ENCODE data around the gene ACAT1. TPM values are rescaled to one million over a fixed set of nuclear protein-coding genes. Genes with fewer than 3 reads are reported as not detected.
A peak's percentile ranks its signal among the peaks of the same experiment; 100 is the strongest.

Gene ACAT1
- total RNA-seq, 1 donor from 2014 or later, result 404 TPM

GRCh38 chr11:108135845-108136544 is 14.6 kb downstream of the ACAT1 start:
- peak overlapping the region; percentile 13 for H3K27ac ChIP-seq (replicated peaks)
- peaks cover 82% of the 10 kb centered on the region for H3K36me3 ChIP-seq

GRCh38 chr11:108137212-108137611 is 15.8 kb downstream of the ACAT1 start:
- intact Hi-C loops (cut with micrococcal nuclease), result no loop called here
- no peak for TF ChIP-seq CTCF (IDR thresholded peaks at IDR 0.05; ENCODE audit: borderline replicate concordance)
- Histone ChIP-seq H3K36me3 (peaks cover 89% of the 10 kb centered on the region), H3K4me3 (no peak overlapping the region), H3K27ac (replicated peaks) (no peak overlapping the region), H3K27me3 (ENCODE audit: low read depth) (no peaks in the 10 kb centered on the region), H3K4me1 (peaks cover 21% of the 10 kb centered on the region), H3K9me3 (replicated peaks) (no peaks in the 10 kb centered on the region)
- DNase-seq, result no peak

More at GRCh38 chr11:108135845-108136544, 14.6 kb downstream of the ACAT1 start:
- Histone ChIP-seq H3K9me3 (replicated peaks) (no peaks in the 10 kb centered on the region), H3K4me3 (no peak overlapping the region), H3K4me1 (peaks cover 33% of the 10 kb centered on the region), H3K27me3 (ENCODE audit: low read depth) (no peaks in the 10 kb centered on the region)
- intact Hi-C loops (cut with micrococcal nuclease), result no loop called here
- no peak for TF ChIP-seq CTCF (IDR thresholded peaks at IDR 0.05; ENCODE audit: borderline replicate concordance)
- no peak for DNase-seq

GRCh38 chr11:108142304-108142703 is 20.9 kb downstream of the ACAT1 start:
- no peak overlapping the region for H3K27ac ChIP-seq (replicated peaks)
- TF ChIP-seq CTCF (IDR thresholded peaks at IDR 0.05; ENCODE audit: borderline replicate concordance), result no peak
- H3K4me1 ChIP-seq, result peaks cover 5% of the 10 kb centered on the region
- H3K36me3 ChIP-seq, result peaks cover 93% of the 10 kb centered on the region
- H3K9me3 ChIP-seq (replicated peaks), result no peaks in the 10 kb centered on the region
- H3K27me3 ChIP-seq (ENCODE audit: low read depth), result no peaks in the 10 kb centered on the region
- no peak for DNase-seq
- H3K4me3 ChIP-seq, result no peak overlapping the region
- intact Hi-C loops (cut with micrococcal nuclease), result no loop called here

- intact Hi-C loops (cut with micrococcal nuclease), result no loop called here
- Histone ChIP-seq H3K9me3 (replicated peaks) (no peaks in the 10 kb centered on the region), H3K36me3 (peaks cover 100% of the 10 kb centered on the region), H3K4me1 (peaks cover 18% of the 10 kb centered on the region), H3K27me3 (ENCODE audit: low read depth) (no peaks in the 10 kb centered on the region), H3K27ac (replicated peaks) (no peak overlapping the region), H3K4me3 (no peak overlapping the region)
- no peak for TF ChIP-seq CTCF (IDR thresholded peaks at IDR 0.05; ENCODE audit: borderline replicate concordance)
- DNase-seq, result no peak
Observed at GRCh38 chr11:108144615-108145014, 23.2 kb downstream of the ACAT1 start.

GRCh38 chr11:108147150-108147549 is 25.8 kb downstream of the ACAT1 start:
- intact Hi-C loops (cut with micrococcal nuclease), result no loop called here
- H3K4me3 ChIP-seq, result no peak overlapping the region

More at GRCh38 chr11:108147150-108147549, 25.8 kb downstream of the ACAT1 start:
- Histone ChIP-seq H3K9me3 (replicated peaks) (no peaks in the 10 kb centered on the region), H3K36me3 (peaks cover 98% of the 10 kb centered on the region), H3K4me1 (peaks cover 18% of the 10 kb centered on the region), H3K27me3 (ENCODE audit: low read depth) (no peaks in the 10 kb centered on the region), H3K27ac (replicated peaks) (peak overlapping the region; percentile 45)
- DNase-seq, result no peak
- TF ChIP-seq CTCF (IDR thresholded peaks at IDR 0.05; ENCODE audit: borderline replicate concordance), result no peak
